IMR-90 (cell line): ENCODE data around the gene ARHGAP15. TPM values are rescaled to one million over a fixed set of nuclear protein-coding genes. Genes with fewer than 3 reads are reported as not detected.

ENCODE experiments used
- ATAC-seq: fragments of 200-7000 bp; cut with Tn5 transposase; 2 replicates; pipeline ENCODE4 v1.9.1; 2020; ENCODE audit warnings: low read depth, mild to moderate bottlenecking, moderate library complexity
- BruUV-seq: library from RNA; stranded (reverse); fragments of 400-500 nt; replicated peaks from 2 replicates; lab custom pipeline; 2021; lab: Mats Ljungman, UMichigan
- CTCF ChIA-PET: fragments of 300-600 bp; formaldehyde crosslinking; extraction: SDS; loops from one replicate; lab custom pipeline; 2021; ENCODE audit warnings: antibody characterized with exemption; lab: Yijun Ruan, JAX
- POLR2A ChIA-PET: fragments of 300-600 bp; sonication (Branson Sonifier 250); formaldehyde crosslinking; loops from one replicate; lab custom pipeline; 2022; ENCODE audit warnings: antibody characterized with exemption; ENCODE audit not compliant: unreplicated experiment; lab: Charles Lee
- DNase-seq: peaks from one replicate; pipeline ENCODE4 v3.0.0; 2013
- H2AFZ ChIP-seq: replicated peaks from 2 replicates; pipeline ENCODE3; 2013; ENCODE audit warnings: low read length, mild to moderate bottlenecking; ENCODE audit not compliant: poor library complexity
- H2AK5ac ChIP-seq: 2 replicates; pipeline ENCODE4 v1.6.1; 2013; ENCODE audit warnings: low read depth, low read length, inconsistent platforms
- H2AK9ac ChIP-seq: replicated peaks from 2 replicates; pipeline ENCODE3; 2013; ENCODE audit warnings: mild to moderate bottlenecking, low read depth, low read length, moderate library complexity; ENCODE audit not compliant: poor library complexity
- H2BK120ac ChIP-seq: 2 replicates; pipeline ENCODE4 v1.6.1; 2013; ENCODE audit warnings: low read depth, low read length, inconsistent platforms
- H2BK15ac ChIP-seq: 3 replicates; pipeline ENCODE4 v1.6.1; 2013; ENCODE audit warnings: low read depth, low read length, inconsistent platforms
- H2BK20ac ChIP-seq: 2 replicates; pipeline ENCODE4 v1.6.1; 2013; ENCODE audit warnings: low read depth, mild to moderate bottlenecking, inconsistent platforms, low read length, moderate library complexity
- H2BK5ac ChIP-seq: 2 replicates; pipeline ENCODE4 v1.6.1; 2013; ENCODE audit warnings: mild to moderate bottlenecking, low read depth, low read length, inconsistent platforms; ENCODE audit not compliant: poor library complexity, severe bottlenecking
- H3K14ac ChIP-seq: replicated peaks from 2 replicates; pipeline ENCODE4 v1.6.1; 2013; ENCODE audit warnings: low read depth, low read length, inconsistent platforms
- H3K18ac ChIP-seq: 2 replicates; pipeline ENCODE4 v1.6.1; 2013; ENCODE audit warnings: low read depth, low read length, control low read depth
- H3K23ac ChIP-seq: 2 replicates; pipeline ENCODE4 v1.6.1; 2013; ENCODE audit warnings: low read depth, low read length, inconsistent platforms
- H3K27ac ChIP-seq: 2 replicates; pipeline ENCODE4 v1.5.1; 2013; ENCODE audit warnings: mild to moderate bottlenecking, control low read depth, low read length; ENCODE audit not compliant: insufficient read depth
- H3K27me3 ChIP-seq: 2 replicates; pipeline ENCODE4 v1.6.1; 2013; ENCODE audit warnings: low read length; ENCODE audit not compliant: control insufficient read depth, insufficient read depth
- H3K36me3 ChIP-seq: 2 replicates; pipeline ENCODE4 v1.6.1; 2013; ENCODE audit warnings: low read length, mixed read lengths; ENCODE audit not compliant: control insufficient read depth, insufficient read depth
- H3K4ac ChIP-seq: 2 replicates; pipeline ENCODE4 v1.6.1; 2013; ENCODE audit warnings: low read depth, low read length, inconsistent platforms
- H3K4me1 ChIP-seq: 2 replicates; pipeline ENCODE4 v1.6.1; 2013; ENCODE audit warnings: low read length, mixed read lengths; ENCODE audit not compliant: control insufficient read depth, insufficient read depth
- H3K4me2 ChIP-seq: 2 replicates; pipeline ENCODE4 v1.6.1; 2013; ENCODE audit warnings: low read depth, mild to moderate bottlenecking, control low read depth, low read length, moderate library complexity
- H3K4me3 ChIP-seq: 2 replicates; pipeline ENCODE4 v1.5.1; 2013; ENCODE audit warnings: low read depth, mild to moderate bottlenecking, control low read depth, low read length, moderate library complexity; ENCODE audit not compliant: insufficient read depth
- H3K56ac ChIP-seq: 2 replicates; pipeline ENCODE4 v1.6.1; 2013; ENCODE audit warnings: low read length, inconsistent platforms; ENCODE audit not compliant: insufficient read depth; ENCODE audit errors: extremely low read depth
- H3K79me1 ChIP-seq, 2 experiments: 2 replicates each; pipeline ENCODE4 v1.6.1; 2013; ENCODE audit warnings: low read length in 2 of 2, inconsistent platforms in 1 of 2, low read depth in 1 of 2
- H3K9ac ChIP-seq: 2 replicates; pipeline ENCODE4 v1.6.1; 2013; ENCODE audit warnings: low read depth, low read length, control low read depth
- H3K9me1 ChIP-seq: 2 replicates; pipeline ENCODE4 v1.6.1; 2013; ENCODE audit warnings: low read length, inconsistent platforms; ENCODE audit not compliant: insufficient read depth
- H3K9me3 ChIP-seq: 2 replicates; pipeline ENCODE4 v1.6.1; 2013; ENCODE audit warnings: low read length; ENCODE audit not compliant: control insufficient read depth, insufficient read depth
- H4K20me1 ChIP-seq: 2 replicates; pipeline ENCODE4 v1.6.1; 2013; ENCODE audit warnings: low read length, inconsistent platforms; ENCODE audit not compliant: insufficient read depth
- H4K5ac ChIP-seq: 2 replicates; pipeline ENCODE4 v1.6.1; 2013; ENCODE audit warnings: mild to moderate bottlenecking, low read depth, low read length, control low read depth
- H4K8ac ChIP-seq, 2 experiments: 2 replicates each; pipeline ENCODE4 v1.6.1; 2013; ENCODE audit warnings: low read depth in 2 of 2, low read length in 2 of 2, control low read depth in 1 of 2, inconsistent platforms in 1 of 2
- H4K91ac ChIP-seq: 2 replicates; pipeline ENCODE4 v1.6.1; 2013; ENCODE audit warnings: low read depth, low read length, inconsistent platforms; ENCODE audit not compliant: insufficient read depth
- MAFK ChIP-seq: IDR thresholded peaks from 2 replicates; pipeline ENCODE4 v1.6.1; 2012; ENCODE audit warnings: low read depth, low read length, improper control_type of control experiment
- MXI1 ChIP-seq: IDR thresholded peaks from 2 replicates; pipeline ENCODE4 v1.6.1; 2012; ENCODE audit warnings: low read depth, mild to moderate bottlenecking, low read length, moderate library complexity, borderline replicate concordance
- POLR2A ChIP-seq: IDR thresholded peaks from 2 replicates; pipeline ENCODE4 v1.6.1; 2012; ENCODE audit warnings: mild to moderate bottlenecking, low read depth, low read length
- RAD21 ChIP-seq: IDR thresholded peaks from 2 replicates; pipeline ENCODE4 v1.6.1; 2012; ENCODE audit warnings: low read length, improper control_type of control experiment
- RCOR1 ChIP-seq: IDR thresholded peaks from 2 replicates; pipeline ENCODE4 v1.6.1; 2012; ENCODE audit warnings: mild to moderate bottlenecking, low read length, improper control_type of control experiment; ENCODE audit not compliant: insufficient replicate concordance
- RFX5 ChIP-seq: IDR thresholded peaks from 2 replicates; pipeline ENCODE4 v1.8.0; 2012; ENCODE audit warnings: low read depth, mild to moderate bottlenecking, low read length, moderate library complexity
- USF2 ChIP-seq: fragments of 150-350 bp; IDR thresholded peaks from 2 replicates; pipeline ENCODE4 v1.6.1; 2017; ENCODE audit warnings: mild to moderate bottlenecking, antibody characterized with exemption, low read length, low read depth
- WGBS, 2 experiments: methylation state at CpG; one replicate each; pipeline versions ENCODE4 v1.1.5 to v1.1.7; 2013; ENCODE audit warnings: missing lambda C conversion rate in 2 of 2; ENCODE audit not compliant: insufficient read length in 1 of 2; ENCODE audit errors: extremely low coverage in 2 of 2; 5-methylcytosine and 5-hydroxymethylcytosine counted together
- dilution Hi-C: fragments of 300-500 bp; cut with HindIII; formaldehyde crosslinking; loops from one replicate; pipeline ENCODE4 v1.14.3; 2018; ENCODE audit warnings: low sequenced_read_pairs; ENCODE audit not compliant: unreplicated experiment
- in situ Hi-C: fragments of 300-500 bp; cut with MboI; formaldehyde crosslinking; loops from 3 replicates; pipeline ENCODE4 v1.14.3; 2019; ENCODE audit warnings: low sequenced_read_pairs, inconsistent platforms, mixed read lengths
- intact Hi-C: fragments of 100-400 bp; cut with micrococcal nuclease; formaldehyde crosslinking; loops from 2 replicates; pipeline ENCODE4 v1.10.0; 2022
- polyA plus RNA-seq, 3 experiments: library from polyadenylated mRNA; depleted of rRNA; stranded (reverse); fragments of >200 nt; gene quantifications; 2 replicates each; pipeline ENCODE4 v1.2.3, GENCODE V29; 2012; ENCODE audit warnings: low replicate concordance in 1 of 3
- total RNA-seq: library from RNA; depleted of rRNA; stranded (reverse); fragments of >200 nt; gene quantifications from 2 replicates; pipeline ENCODE4 v1.2.3, GENCODE V29; 2012

ARHGAP15 gene
- total and polyA plus RNA-seq, 2 of the 4 experiments (the other 2 are of a cell fraction), result not detected

GRCh38 chr2:143169105-143169504, 39.9 kb downstream of the ARHGAP15 start:
- H3K27me3 ChIP-seq, result peaks cover 1% of the 10 kb centered on the region; the same call in 1 of the 2 replicates
- no peak overlapping the region for H3K9ac ChIP-seq
- DNase-seq, result no peak
- no peak overlapping the region for H3K18ac ChIP-seq
- H3K79me1 ChIP-seq, result no peaks in the 10 kb centered on the region
- H2BK15ac ChIP-seq, result no peak overlapping the region
- no TSS peak for BruUV-seq
- H2BK20ac ChIP-seq, result no peak overlapping the region
- no peak overlapping the region for H3K27ac ChIP-seq
- H2AFZ ChIP-seq, result no peak overlapping the region
- dilution Hi-C loops (no loop called here), in situ Hi-C loops (no loop called here), intact Hi-C loops (no loop called here)
- TF ChIP-seq POLR2A, result no peak
- no peak for TF ChIP-seq RFX5
- TF ChIP-seq MXI1, result no peak
- no peak for TF ChIP-seq MAFK
- TF ChIP-seq RAD21, result no peak
- TF ChIP-seq USF2, result no peak
- no peak for TF ChIP-seq RCOR1
- no peak overlapping the region for H2AK9ac ChIP-seq
- H3K36me3 ChIP-seq, result no peaks in the 10 kb centered on the region
- no peak overlapping the region for H3K56ac ChIP-seq
- POLR2A ChIA-PET, result no interaction called here
- no peak overlapping the region for H3K4ac ChIP-seq
- no peak for ATAC-seq
- H3K14ac ChIP-seq, result no peak overlapping the region
- no peak overlapping the region for H2BK5ac ChIP-seq
- no peaks in the 10 kb centered on the region for H3K4me1 ChIP-seq
- H3K23ac ChIP-seq, result no peak overlapping the region
- H3K4me2 ChIP-seq, result no peak overlapping the region
- no peaks in the 10 kb centered on the region for H3K9me3 ChIP-seq
- H4K91ac ChIP-seq, result no peak overlapping the region
- no peak overlapping the region for H3K4me3 ChIP-seq
- no CpG with 5 or more reads among the region's 1 CpG for WGBS, 2 experiments
- no peak overlapping the region for H2BK120ac ChIP-seq
- no peak overlapping the region for H4K5ac ChIP-seq
- no peak overlapping the region for H2AK5ac ChIP-seq
- no peaks in the 10 kb centered on the region for H4K20me1 ChIP-seq
- no peaks in the 10 kb centered on the region for H3K9me1 ChIP-seq
- CTCF ChIA-PET, result no interaction called here
- H4K8ac ChIP-seq, result no peak overlapping the region
